CD14-positive monocyte (primary cell): Measurements from ENCODE around the gene TAS2R7. TPM values are rescaled to one million over a fixed set of nuclear protein-coding genes. Genes with fewer than 3 reads are reported as not detected.

Experiments used
- DNase-seq, 3 donors: peaks; one replicate each; pipeline ENCODE4 v3.0.0-alpha.2; 2011 to 2022
- H2AFZ ChIP-seq: 2 replicates; pipeline ENCODE4 v1.6.0; 2012; ENCODE audit warnings: mild to moderate bottlenecking, low read depth, low read length, inconsistent platforms; ENCODE audit not compliant: insufficient read depth, poor library complexity, severe bottlenecking
- H3K27ac ChIP-seq, 2 donors: 1 replicate in 1 of 2; 2 replicates in 1 of 2; pipeline ENCODE4 v1.5.1; 2012 to 2013; ENCODE audit warnings: low read length in 2 of 2, control low read depth in 1 of 2, inconsistent platforms in 1 of 2, low read depth in 1 of 2, mild to moderate bottlenecking in 1 of 2
- H3K27me3 ChIP-seq, 2 donors: one replicate each; pipeline versions ENCODE4 v1.6.0 to v1.6.1; 2011 to 2013; ENCODE audit warnings: low read length in 2 of 2; ENCODE audit not compliant: control insufficient read depth in 2 of 2, insufficient read depth in 2 of 2
- H3K36me3 ChIP-seq, 2 donors: replicated peaks in 1 of 2; 1 replicate in 1 of 2; 2 replicates in 1 of 2; pipeline versions ENCODE4 v1.5.1 to v1.6.1; 2012 to 2013; ENCODE audit warnings: low read length in 2 of 2, control low read depth in 1 of 2, inconsistent platforms in 1 of 2, mild to moderate bottlenecking in 1 of 2; ENCODE audit not compliant: insufficient read depth in 2 of 2, control insufficient read depth in 1 of 2
- H3K4me1 ChIP-seq, 2 donors: 1 replicate in 1 of 2; 2 replicates in 1 of 2; pipeline versions ENCODE4 v1.5.1 to v1.6.1; 2012 to 2013; ENCODE audit warnings: low read length in 2 of 2, control low read depth in 1 of 2, inconsistent platforms in 1 of 2, mild to moderate bottlenecking in 1 of 2, moderate library complexity in 1 of 2; ENCODE audit not compliant: insufficient read depth in 2 of 2, control insufficient read depth in 1 of 2
- H3K4me2 ChIP-seq: replicated peaks from 2 replicates; pipeline ENCODE3; 2012; ENCODE audit warnings: low read length, moderate library complexity, mild to moderate bottlenecking; ENCODE audit not compliant: poor library complexity, severe bottlenecking; ENCODE audit errors: extremely low read depth
- H3K4me3 ChIP-seq, 3 experiments: fragments of 200-600 bp in 1 of 3; sonication (generic) in 1 of 3; replicated peaks in 1 of 3; 1 replicate in 2 of 3; 2 replicates in 1 of 3; pipeline ENCODE4 v1.5.1; 2011 to 2013; ENCODE audit warnings: low read length in 3 of 3, mild to moderate bottlenecking in 3 of 3, control low read depth in 2 of 3, low read depth in 2 of 3, inconsistent platforms in 1 of 3, moderate library complexity in 1 of 3
- H3K79me2 ChIP-seq: 2 replicates; pipeline ENCODE4 v1.6.0; 2012; ENCODE audit warnings: mild to moderate bottlenecking, control low read depth, inconsistent platforms, low read length, moderate library complexity; ENCODE audit not compliant: insufficient read depth
- H3K9ac ChIP-seq: 2 replicates; pipeline ENCODE4 v1.6.0; 2017; ENCODE audit warnings: low read length, mild to moderate bottlenecking; ENCODE audit not compliant: insufficient read depth, poor library complexity, severe bottlenecking
- H3K9me3 ChIP-seq, 2 donors: replicated peaks in 1 of 2; 1 replicate in 1 of 2; 2 replicates in 1 of 2; pipeline versions ENCODE4 v1.5.1 to v1.6.1; 2012 to 2013; ENCODE audit warnings: low read length in 2 of 2, control low read depth in 1 of 2; ENCODE audit not compliant: control insufficient read depth in 1 of 2, insufficient read depth in 1 of 2
- H4K20me1 ChIP-seq: 2 replicates; pipeline ENCODE4 v1.6.0; 2012; ENCODE audit warnings: mild to moderate bottlenecking, low read length, control low read depth, moderate library complexity; ENCODE audit not compliant: insufficient read depth
- H3K27ac Mint-ChIP-seq, 7 donors: one replicate each; pipeline ENCODE4 v1.8.0; 2020; ENCODE audit warnings: mild to moderate bottlenecking in 7 of 7, mixed read lengths in 7 of 7, moderate library complexity in 6 of 7, inconsistent platforms in 2 of 7
- H3K27me3 Mint-ChIP-seq, 3 donors: one replicate each; pipeline ENCODE4 v1.8.0; 2021 to 2022; ENCODE audit warnings: low read depth in 3 of 3, mild to moderate bottlenecking in 3 of 3, mixed read lengths in 3 of 3, moderate library complexity in 3 of 3, inconsistent platforms in 1 of 3
- H3K36me3 Mint-ChIP-seq, 2 donors: one replicate each; pipeline ENCODE4 v1.8.0; 2020; ENCODE audit warnings: mixed read lengths in 2 of 2, inconsistent platforms in 1 of 2, mild to moderate bottlenecking in 1 of 2
- H3K4me1 Mint-ChIP-seq: one replicate; pipeline ENCODE4 v1.8.0; 2020; ENCODE audit warnings: mild to moderate bottlenecking, mixed read lengths
- H3K4me3 Mint-ChIP-seq, 2 donors: one replicate each; pipeline ENCODE4 v1.8.0; 2020; ENCODE audit warnings: mild to moderate bottlenecking in 2 of 2, mixed read lengths in 2 of 2, moderate library complexity in 1 of 2
- H3K9me3 Mint-ChIP-seq, 7 donors: one replicate each; pipeline ENCODE4 v1.8.0; 2020 to 2022; ENCODE audit warnings: mixed read lengths in 7 of 7, mild to moderate bottlenecking in 6 of 7, moderate library complexity in 6 of 7, inconsistent platforms in 2 of 7
- CTCF ChIP-seq: fragments of 200-600 bp; IDR thresholded peaks from one replicate; pipeline ENCODE4 v1.8.0; 2022; ENCODE audit warnings: antibody characterized with exemption, mild to moderate bottlenecking
- WGBS: methylation state at CpG from one replicate; pipeline ENCODE4 v1.1.5; 2013; ENCODE audit warnings: missing lambda C conversion rate; ENCODE audit not compliant: insufficient coverage; 5-methylcytosine and 5-hydroxymethylcytosine counted together
- intact Hi-C, 2 donors: fragments of 100-400 bp; cut with micrococcal nuclease; formaldehyde crosslinking; loops; one replicate each; pipeline versions ENCODE4 v1.15.0 to v1.15.1; 2023
- polyA plus RNA-seq, 3 donors: library from polyadenylated mRNA; depleted of rRNA in 1 of 3; unstranded in 2 of 3; stranded (reverse) in 1 of 3; fragments of 300-500 nt in 2 of 3; fragments of >200 nt in 1 of 3; fragmentation: Illumina TruSeq in 2 of 3; gene quantifications; 1 replicate in 2 of 3; 2 replicates in 1 of 3; pipeline ENCODE4 v1.2.3, GENCODE V29; 2012 to 2021

The TAS2R7 gene
- polyA plus RNA-seq, 3 donors: not detected

- Histone ChIP-seq H4K20me1 (no peaks in the 10 kb centered on the region), H3K36me3 (no peaks in the 10 kb centered on the region), H3K9me3 (no peaks in the 10 kb centered on the region), H3K4me1 (no peaks in the 10 kb centered on the region), H3K4me3 (no peak overlapping the region), H3K4me2 (no peak overlapping the region), H3K9ac (no peak overlapping the region), H3K27ac (no peak overlapping the region), H3K79me2 (no peaks in the 10 kb centered on the region), H2AFZ (no peak overlapping the region), H3K27me3 (no peaks in the 10 kb centered on the region)
- no peak for DNase-seq
- Mint-ChIP-seq H3K9me3 (peaks cover 0 to 6% (median 0%) of the 10 kb centered on the region in 7 donors), H3K27ac (no peak overlapping the region), H3K36me3 (no peaks in the 10 kb centered on the region), H3K4me1 (no peaks in the 10 kb centered on the region), H3K27me3 (peaks cover 0 to 1% (median 0%) of the 10 kb centered on the region in 3 donors), H3K4me3 (no peak overlapping the region)
- intact Hi-C loops: no loop called here
- TF ChIP-seq CTCF: no peak
- 83% methylated on average over 1 of the region's 5 CpGs for WGBS
Observed at GRCh38 chr12:10783252-10783651, 19.2 kb downstream of the TAS2R7 start.

- Histone ChIP-seq H3K36me3 (no peaks in the 10 kb centered on the region), H3K4me3 (no peak overlapping the region), H2AFZ (no peak overlapping the region), H3K79me2 (no peaks in the 10 kb centered on the region), H3K4me2 (no peak overlapping the region), H3K4me1 (no peaks in the 10 kb centered on the region), H3K27me3 (no peaks in the 10 kb centered on the region), H3K27ac (no peak overlapping the region), H4K20me1 (no peaks in the 10 kb centered on the region), H3K9ac (no peak overlapping the region), H3K9me3 (no peaks in the 10 kb centered on the region)
- peaks cover 0 to 4% (median 0%) of the 10 kb centered on the region in 7 donors for H3K9me3 Mint-ChIP-seq
- no peak overlapping the region for H3K4me3 Mint-ChIP-seq
- no peaks in the 10 kb centered on the region for H3K36me3 Mint-ChIP-seq
- H3K4me1 Mint-ChIP-seq: no peaks in the 10 kb centered on the region
- DNase-seq: no peak
- WGBS: 80% methylated on average over 2 of the region's 2 CpGs
- no peak for TF ChIP-seq CTCF
- H3K27ac Mint-ChIP-seq: no peak overlapping the region
- intact Hi-C loops: loop anchor here in 1 of 2 donors (10.0 kb wide), 1 partner anchor 706 kb away; no protein-coding TSS in a partner anchor
- H3K27me3 Mint-ChIP-seq: peaks cover 0 to 1% (median 0%) of the 10 kb centered on the region in 3 donors
Observed at GRCh38 chr12:10779103-10779502, 23.3 kb downstream of the TAS2R7 start.
